ENCODE results near the gene IGHMBP2. TPM values are rescaled to one million over a fixed set of nuclear protein-coding genes. Genes with fewer than 3 reads are reported as not detected.

The IGHMBP2 gene
- total and polyA plus RNA-seq, 2 experiments from 2014 or later = 12.4 to 13.5 TPM

DNA sequence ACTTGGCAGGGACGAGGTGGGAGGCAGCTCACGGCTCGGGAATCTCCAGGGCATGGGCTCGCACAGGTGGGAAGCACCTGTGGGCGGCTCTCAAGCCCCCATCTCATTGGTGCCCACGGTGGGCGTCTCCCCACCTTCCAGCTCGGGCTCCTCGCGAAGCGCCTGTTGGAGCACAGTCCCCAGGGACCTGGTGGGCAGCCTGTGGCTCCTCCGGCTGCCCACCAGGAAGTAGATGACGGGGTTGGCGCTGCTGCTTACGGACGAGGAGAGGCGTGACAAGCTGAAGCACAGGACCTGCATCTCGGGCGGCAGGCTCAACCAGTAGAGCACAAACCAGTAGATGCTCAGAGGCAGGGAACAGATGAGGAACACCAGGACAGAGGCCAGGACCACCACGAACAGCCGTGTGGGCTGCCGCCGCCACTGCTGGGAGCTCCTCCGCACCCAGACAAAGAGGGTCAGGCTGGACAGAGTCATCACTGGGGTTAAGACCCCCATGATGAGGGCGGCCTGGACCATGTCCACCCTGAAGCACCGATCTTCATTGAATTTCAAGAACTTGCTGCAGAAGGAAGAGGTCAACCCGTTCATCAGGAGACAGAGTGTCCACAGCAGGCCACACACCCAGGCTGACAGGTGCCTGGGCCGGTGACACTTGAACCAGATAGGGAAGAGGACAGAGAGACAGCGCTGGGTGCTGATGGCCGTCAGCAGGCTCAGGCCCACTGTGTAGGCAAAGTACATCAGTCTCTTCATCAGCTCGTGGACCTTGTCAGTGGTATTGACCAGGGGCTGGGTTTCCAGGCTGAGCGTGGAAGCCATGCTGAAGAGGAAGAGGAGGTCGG is 76.5 kb downstream of the IGHMBP2 start:
- 93% methylated on average over 33 of the region's 33 CpGs for WGBS (ENCODE audit: low lambda C conversion rate, missing lambda C conversion rate)

DNA sequence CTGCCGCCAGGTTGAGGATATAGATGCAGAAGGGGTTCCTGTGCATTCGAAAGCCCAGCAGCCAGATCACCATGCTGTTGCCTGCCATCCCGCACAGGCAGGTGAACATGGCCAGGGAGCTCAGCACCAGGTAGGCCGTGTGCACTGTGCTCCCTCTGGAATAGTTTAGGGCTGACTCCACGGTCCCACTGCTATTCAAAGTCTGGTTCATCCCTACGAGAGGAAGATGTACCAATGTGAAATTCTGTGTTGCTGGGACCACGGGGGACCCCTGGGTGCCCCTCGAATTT is 77.0 kb downstream of the IGHMBP2 start, which contains the start of gene MRGPRD:
TSS of gene MRGPRD (minus strand) at position 211 of the 290 bp plus-strand sequence. CDS start at position 211, 0 bp downstream.
- Histone ChIP-seq H3K79me2 (no peaks in the 10 kb centered on the region), H3K27me3 (no peaks in the 10 kb centered on the region), H3K4me2 (no peak within 1 kb of the TSS), H3K4me3 (no peak within 1 kb of the TSS), H3K9me2 (replicated peaks; ENCODE audit: insufficient read depth) (no peaks in the 10 kb centered on the region), H3K36me3 (replicated peaks; ENCODE audit: insufficient read depth, low read depth) (no peaks in the 10 kb centered on the region), H3K9me3 (ENCODE audit: low read depth) (no peaks in the 10 kb centered on the region), H4K20me1 (ENCODE audit: insufficient read depth, poor library complexity, severe bottlenecking) (no peaks in the 10 kb centered on the region), H2AFZ (no peak within 1 kb of the TSS), H3K4me1 (ENCODE audit: insufficient read depth) (no peaks in the 10 kb centered on the region), H3K27ac (no peak within 1 kb of the TSS)
- no peak for DNase-seq (ENCODE audit: low spot score)
- no peak for TF ChIP-seq EZH2phosphoT487 (IDR thresholded peaks at IDR 0.05; ENCODE audit: low read depth, severe bottlenecking, unreplicated experiment)
- TF ChIP-seq, protein P1, sequence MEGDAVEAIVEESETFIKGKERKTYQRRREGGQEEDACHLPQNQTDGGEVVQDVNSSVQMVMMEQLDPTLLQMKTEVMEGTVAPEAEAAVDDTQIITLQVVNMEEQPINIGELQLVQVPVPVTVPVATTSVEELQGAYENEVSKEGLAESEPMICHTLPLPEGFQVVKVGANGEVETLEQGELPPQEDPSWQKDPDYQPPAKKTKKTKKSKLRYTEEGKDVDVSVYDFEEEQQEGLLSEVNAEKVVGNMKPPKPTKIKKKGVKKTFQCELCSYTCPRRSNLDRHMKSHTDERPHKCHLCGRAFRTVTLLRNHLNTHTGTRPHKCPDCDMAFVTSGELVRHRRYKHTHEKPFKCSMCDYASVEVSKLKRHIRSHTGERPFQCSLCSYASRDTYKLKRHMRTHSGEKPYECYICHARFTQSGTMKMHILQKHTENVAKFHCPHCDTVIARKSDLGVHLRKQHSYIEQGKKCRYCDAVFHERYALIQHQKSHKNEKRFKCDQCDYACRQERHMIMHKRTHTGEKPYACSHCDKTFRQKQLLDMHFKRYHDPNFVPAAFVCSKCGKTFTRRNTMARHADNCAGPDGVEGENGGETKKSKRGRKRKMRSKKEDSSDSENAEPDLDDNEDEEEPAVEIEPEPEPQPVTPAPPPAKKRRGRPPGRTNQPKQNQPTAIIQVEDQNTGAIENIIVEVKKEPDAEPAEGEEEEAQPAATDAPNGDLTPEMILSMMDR (IDR thresholded peaks at IDR 0.05; ENCODE audit: poor library complexity) = no peak
- no peak for TF ChIP-seq EZH2 (IDR thresholded peaks at IDR 0.05; ENCODE audit: borderline replicate concordance)
- 85% methylated on average over 8 of the region's 8 CpGs for WGBS (ENCODE audit: low lambda C conversion rate, missing lambda C conversion rate)

More for the DNA sequence above, 76.5 kb downstream of the IGHMBP2 start:
- Histone ChIP-seq H3K27ac (no peak overlapping the region), H3K4me2 (no peak overlapping the region), H3K4me3 (no peak overlapping the region), H3K9me3 (ENCODE audit: low read depth) (no peaks in the 10 kb centered on the region), H3K27me3 (no peaks in the 10 kb centered on the region), H3K9me2 (replicated peaks; ENCODE audit: insufficient read depth) (no peaks in the 10 kb centered on the region), H3K4me1 (ENCODE audit: insufficient read depth) (no peaks in the 10 kb centered on the region), H2AFZ (no peak overlapping the region), H3K79me2 (no peaks in the 10 kb centered on the region), H3K36me3 (replicated peaks; ENCODE audit: insufficient read depth, low read depth) (no peaks in the 10 kb centered on the region), H4K20me1 (ENCODE audit: insufficient read depth, poor library complexity, severe bottlenecking) (no peaks in the 10 kb centered on the region)
- TF ChIP-seq, protein P1 (IDR thresholded peaks at IDR 0.05; ENCODE audit: poor library complexity) = no peak
- TF ChIP-seq EZH2 (IDR thresholded peaks at IDR 0.05; ENCODE audit: borderline replicate concordance) (no peak), EZH2phosphoT487 (IDR thresholded peaks at IDR 0.05; ENCODE audit: low read depth, severe bottlenecking, unreplicated experiment) (no peak)
- peak; percentile 1 for DNase-seq (ENCODE audit: low spot score)

DNA sequence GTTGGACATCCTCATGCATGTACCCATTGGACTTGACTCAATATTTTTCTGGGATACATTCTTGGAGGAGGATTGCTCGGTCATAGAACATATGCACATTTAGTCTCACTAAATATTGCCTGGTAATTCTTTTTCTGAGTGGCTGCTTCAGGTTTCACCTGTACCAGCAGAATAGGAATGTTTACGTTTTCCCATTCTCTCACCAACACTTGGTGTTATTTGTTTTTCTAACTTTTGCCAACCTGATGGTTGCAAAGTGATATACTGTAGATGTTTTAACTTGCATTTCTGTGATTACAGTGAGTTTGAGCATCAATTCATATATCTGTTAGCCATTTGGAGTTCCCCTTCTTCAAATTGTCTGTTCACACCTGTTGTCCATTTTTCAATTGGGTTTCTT is 78.4 kb downstream of the IGHMBP2 start:
- Histone ChIP-seq H4K20me1 (ENCODE audit: insufficient read depth, poor library complexity, severe bottlenecking) (no peaks in the 10 kb centered on the region), H2AFZ (no peak overlapping the region), H3K9me2 (replicated peaks; ENCODE audit: insufficient read depth) (no peaks in the 10 kb centered on the region), H3K9me3 (ENCODE audit: low read depth) (no peaks in the 10 kb centered on the region), H3K36me3 (replicated peaks; ENCODE audit: insufficient read depth, low read depth) (no peaks in the 10 kb centered on the region), H3K4me1 (ENCODE audit: insufficient read depth) (no peaks in the 10 kb centered on the region), H3K79me2 (no peaks in the 10 kb centered on the region), H3K27me3 (no peaks in the 10 kb centered on the region), H3K4me3 (no peak overlapping the region), H3K4me2 (no peak overlapping the region), H3K27ac (no peak overlapping the region)
- no peak for DNase-seq (ENCODE audit: low spot score)
- TF ChIP-seq, protein P1 (IDR thresholded peaks at IDR 0.05; ENCODE audit: poor library complexity) = no peak
- TF ChIP-seq EZH2phosphoT487 (IDR thresholded peaks at IDR 0.05; ENCODE audit: low read depth, severe bottlenecking, unreplicated experiment) (no peak), EZH2 (IDR thresholded peaks at IDR 0.05; ENCODE audit: borderline replicate concordance) (no peak)
- 88% methylated on average over 2 of the region's 2 CpGs for WGBS (ENCODE audit: low lambda C conversion rate, missing lambda C conversion rate)
